Measurements from ENCODE around the gene TMOD3.

- no peak for TF ChIP-seq CTCF (conservative IDR thresholded peaks at IDR 0.05 in 1 of 2, IDR thresholded peaks at IDR 0.05 in 1 of 2; ENCODE audit: extremely low read depth in 1 of 2, insufficient read depth in 1 of 2, low read depth in 1 of 2, low read length in 2 of 2)
- TF ChIP-seq EZH2 (IDR thresholded peaks at IDR 0.05; ENCODE audit: borderline replicate concordance, low read length): no peak
Observed at GRCh38 chr15:51909584-51909983, 80.1 kb downstream of the TMOD3 start.

Data from mammary epithelial cell (primary cell).